Measurements from ENCODE around the gene STRAP.
"Not testable (repeated sequence)": the region's sequence is repeated elsewhere in the genome, so short reads cannot be mapped to it uniquely, and the experiment has no call there.

Gene STRAP

DNA sequence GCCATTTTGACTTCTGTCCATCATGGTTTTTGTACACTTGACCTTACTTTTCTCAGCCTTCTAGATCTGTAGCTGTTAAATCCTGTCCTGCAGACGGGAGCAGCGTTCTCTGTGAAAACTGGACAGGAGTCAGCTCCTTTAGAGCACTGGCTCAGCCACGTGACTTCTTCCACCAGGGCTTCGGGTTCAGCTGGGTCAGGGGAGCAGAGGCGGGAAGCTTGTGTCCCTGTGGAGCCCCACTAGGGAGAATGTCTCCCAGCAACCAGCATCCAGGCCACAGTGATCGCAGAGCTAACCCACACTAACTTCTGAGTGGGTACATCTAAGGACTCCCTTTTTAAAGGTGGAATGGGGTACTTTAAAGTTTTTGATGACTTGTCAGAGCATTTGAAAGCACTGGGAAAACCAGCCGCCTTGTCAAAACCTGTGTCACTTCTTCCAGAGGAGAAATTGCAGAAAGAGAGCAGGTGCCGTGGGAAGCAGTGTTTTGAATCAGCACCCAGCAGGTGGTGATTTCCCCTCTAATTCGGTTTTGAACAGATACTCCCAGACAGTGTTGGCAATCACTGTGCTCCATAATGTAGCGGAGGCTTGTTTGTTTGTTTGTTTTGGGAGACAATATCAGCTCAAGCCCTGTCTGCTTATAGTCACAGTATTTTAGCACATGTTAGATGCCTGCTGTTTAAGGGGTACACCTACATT, 46.8 kb downstream of the STRAP start:
- no peak for DNase-seq

DNA sequence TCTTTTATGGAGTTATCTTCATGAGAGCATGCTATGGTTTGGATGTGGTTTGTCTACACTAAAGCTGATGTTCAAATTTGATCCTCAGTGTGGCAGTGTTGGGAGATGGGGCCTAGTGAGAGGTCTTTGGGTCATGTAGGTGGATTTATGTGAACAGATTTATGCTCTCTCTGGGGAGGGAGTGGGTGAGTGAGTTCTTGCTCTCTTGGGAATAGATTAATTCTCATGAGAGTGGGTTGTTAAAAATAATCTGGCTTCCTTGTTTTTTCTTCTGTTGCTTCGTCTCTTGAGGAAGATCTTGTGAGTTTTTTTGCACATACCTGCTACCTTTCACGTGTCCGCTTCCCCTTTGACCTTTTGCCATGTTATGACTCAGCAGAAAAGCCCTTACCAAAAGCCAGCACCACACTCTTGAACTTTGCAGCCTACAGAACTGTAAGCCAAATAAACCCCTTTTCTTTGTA, 49.4 kb downstream of the STRAP start:
- DNase-seq: no peak

GRCh38 chr12:15932327-15932726, 50.1 kb downstream of the STRAP start:
- DNase-seq: no peak

- no peak for DNase-seq
These were observed 50.8 kb downstream of the STRAP start for GRCh38 chr12:15932971-15933370.

DNA sequence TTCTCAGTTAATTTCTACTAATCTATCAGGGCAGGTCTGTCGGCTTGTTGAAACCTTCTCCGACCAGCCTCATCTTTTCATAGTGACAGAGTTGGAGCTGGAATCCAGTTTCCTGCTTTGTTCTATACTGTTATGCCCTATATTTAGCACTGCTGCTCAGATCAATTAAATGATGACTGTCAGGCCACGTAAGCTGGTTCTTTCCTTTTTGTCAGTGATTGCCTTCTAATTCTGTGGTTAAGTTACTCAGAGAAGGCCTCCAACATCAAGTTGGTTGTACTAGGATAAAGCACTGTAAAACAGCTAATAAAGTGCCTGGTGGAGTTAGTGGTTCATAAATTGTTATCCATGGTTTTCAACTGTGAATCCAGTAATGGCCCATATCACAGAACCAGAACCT, 51.6 kb downstream of the STRAP start:
- no peak for DNase-seq

DNA sequence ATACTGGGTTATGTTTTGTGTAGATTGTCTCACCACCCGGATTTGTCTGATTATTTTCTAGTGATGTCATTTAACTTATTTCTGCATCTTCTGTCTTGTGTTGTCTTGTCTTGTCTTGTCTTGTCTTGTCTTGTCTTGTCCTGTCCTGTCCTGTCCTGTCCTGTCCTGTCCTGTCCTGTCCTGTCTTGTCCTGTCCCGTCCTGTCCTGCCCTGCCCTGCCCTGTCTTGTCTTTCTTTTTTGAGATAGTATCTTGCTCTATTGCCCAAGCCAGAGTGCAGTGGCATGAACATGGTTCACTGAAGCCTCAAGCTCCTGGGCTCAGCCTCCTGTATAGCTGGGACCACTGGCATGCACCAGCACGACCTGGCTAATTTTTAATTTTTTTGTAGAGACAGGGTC, 54.6 kb downstream of the STRAP start:
- no peak for DNase-seq

GRCh38 chr12:15937902-15938301, 55.7 kb downstream of the STRAP start:
- no peak for DNase-seq

DNA sequence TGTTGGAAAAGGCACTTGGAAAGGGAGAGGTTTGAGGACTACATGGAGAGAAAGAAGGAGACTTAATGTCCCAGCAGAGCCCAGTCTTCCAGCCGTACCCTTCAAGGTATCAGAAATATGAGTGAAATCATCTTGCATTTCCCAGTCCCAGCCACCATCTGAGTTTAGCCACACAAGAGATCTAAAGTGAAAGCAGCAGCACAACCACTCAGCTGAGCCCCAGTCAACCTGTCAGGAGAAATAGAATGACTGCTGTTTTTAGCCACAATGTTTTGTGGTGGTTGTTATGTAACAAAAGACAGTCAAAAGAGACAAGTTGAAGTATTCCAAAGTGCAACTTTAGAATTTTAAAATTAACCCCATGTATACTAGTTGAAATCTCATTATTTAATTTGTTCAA, 56.9 kb downstream of the STRAP start:
- DNase-seq: no peak

DNA sequence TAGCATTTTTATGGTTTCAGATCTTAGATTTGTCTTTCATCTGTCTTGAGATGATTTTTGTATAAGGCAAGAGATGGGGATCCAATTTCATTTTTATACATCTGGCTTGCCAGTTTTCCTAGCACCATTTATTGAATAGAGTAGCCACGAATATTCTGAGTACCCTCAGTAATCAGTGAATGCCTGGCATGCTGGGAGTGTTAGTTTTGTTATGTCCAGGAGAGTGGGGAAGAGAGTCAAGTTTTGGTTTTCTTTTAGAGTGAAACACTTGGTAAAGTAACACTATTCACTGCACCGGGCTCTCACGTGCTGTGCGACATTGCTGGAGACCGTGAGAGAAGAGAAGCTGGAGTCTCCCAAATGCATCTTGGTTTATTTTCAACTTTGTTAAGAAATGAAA, 60.3 kb downstream of the STRAP start:
- no peak for DNase-seq

DNA sequence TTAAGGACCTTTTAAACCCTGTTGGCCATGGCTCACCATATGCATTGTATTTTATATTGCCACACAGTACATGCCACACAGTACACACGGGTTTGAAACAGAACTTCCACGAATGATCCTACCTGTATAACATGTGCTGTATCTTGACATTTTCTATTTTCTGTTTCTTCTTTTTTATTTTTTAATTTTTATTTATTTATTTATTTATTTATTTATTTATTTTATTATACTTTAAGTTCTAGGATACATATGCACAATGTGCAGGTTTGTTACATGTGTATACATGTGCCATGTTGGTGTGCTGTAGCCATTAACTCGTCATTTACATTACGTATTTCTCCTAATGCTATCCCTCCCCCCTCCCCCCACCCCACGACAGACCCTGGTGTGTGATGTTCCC, 61.3 kb downstream of the STRAP start:
- not testable (repeated sequence) for DNase-seq

- DNase-seq: not testable (repeated sequence)
These were observed 66.3 kb downstream of the STRAP start for GRCh38 chr12:15948461-15948860.
